H1 (cell line): ENCODE data around the gene INPP5F. TPM values are rescaled to one million over a fixed set of nuclear protein-coding genes. Genes with fewer than 3 reads are reported as not detected.

Experiments
- CTCF ChIA-PET: fragments of 300-600 bp; sonication (Branson Sonifier 250); formaldehyde crosslinking; loops from one replicate; lab custom pipeline; 2021; ENCODE audit not compliant: partially characterized antibody; lab: Charles Lee
- POLR2A ChIA-PET: fragments of 300-600 bp; sonication (Branson Sonifier 250); formaldehyde crosslinking; loops from one replicate; lab custom pipeline; 2021; ENCODE audit warnings: inconsistent platforms; ENCODE audit not compliant: partially characterized antibody; lab: Charles Lee
- DNase-seq, 2 experiments: peaks; one replicate each; pipeline versions ENCODE4 v3.0.0 to v3.0.0-alpha.2; 2010 to 2022; ENCODE audit warnings: low spot score in 2 of 2, low read depth in 1 of 2, mixed read lengths in 1 of 2
- FAIRE-seq: peaks from 2 replicates; lab custom pipeline; 2011; peaks lifted over from hg19 to GRCh38; lab: Jason Lieb, UNC
- H2AFZ ChIP-seq: 2 replicates; pipeline ENCODE4 v1.8.1; 2012; ENCODE audit warnings: low read length, inconsistent platforms
- H2AK5ac ChIP-seq: 2 replicates; pipeline ENCODE4 v1.6.1; 2013; ENCODE audit warnings: low read depth, low read length
- H2BK120ac ChIP-seq: replicated peaks from 2 replicates; pipeline ENCODE3; 2013; ENCODE audit warnings: low read depth, low read length, inconsistent platforms
- H2BK12ac ChIP-seq: 2 replicates; pipeline ENCODE4 v1.6.1; 2013; ENCODE audit warnings: low read depth, low read length
- H2BK15ac ChIP-seq: 2 replicates; pipeline ENCODE4 v1.6.1; 2013; ENCODE audit warnings: low read length
- H2BK20ac ChIP-seq: 2 replicates; pipeline ENCODE4 v1.6.1; 2013; ENCODE audit warnings: low read length
- H2BK5ac ChIP-seq: 2 replicates; pipeline ENCODE4 v1.6.1; 2013; ENCODE audit warnings: low read depth, low read length
- H3K14ac ChIP-seq: 2 replicates; pipeline ENCODE4 v1.6.1; 2013; ENCODE audit warnings: inconsistent platforms; ENCODE audit not compliant: insufficient read length
- H3K18ac ChIP-seq: 2 replicates; pipeline ENCODE4 v1.6.1; 2013; ENCODE audit warnings: low read length; ENCODE audit errors: extremely low read depth
- H3K23ac ChIP-seq: 2 replicates; pipeline ENCODE4 v1.6.1; 2013; ENCODE audit warnings: inconsistent platforms; ENCODE audit not compliant: insufficient read length
- H3K23me2 ChIP-seq: 2 replicates; pipeline ENCODE4 v1.6.1; 2013; ENCODE audit warnings: low read depth, low read length
- H3K27ac ChIP-seq: 2 replicates; pipeline ENCODE4 v1.6.1; 2011; ENCODE audit warnings: low read depth, low read length, inconsistent platforms
- H3K27me3 ChIP-seq, 4 experiments: replicated peaks in 1 of 4; 1 replicate in 1 of 4; 2 replicates in 3 of 4; pipeline versions ENCODE4 v1.6.1 to v1.8.1; 2011 to 2013; ENCODE audit warnings: low read length in 3 of 4, mild to moderate bottlenecking in 3 of 4, inconsistent platforms in 2 of 4, mixed read lengths in 2 of 4, moderate library complexity in 1 of 4; ENCODE audit not compliant: control insufficient read depth in 3 of 4, insufficient read depth in 3 of 4; ENCODE audit errors: extremely low read depth in 1 of 4
- H3K36me3 ChIP-seq, 4 experiments: 2 replicates each; pipeline versions ENCODE4 v1.6.1 to v1.8.1; 2011 to 2013; ENCODE audit warnings: mild to moderate bottlenecking in 4 of 4, low read length in 3 of 4, moderate library complexity in 2 of 4, control low read depth in 1 of 4, inconsistent platforms in 1 of 4; ENCODE audit not compliant: insufficient read depth in 4 of 4, control insufficient read depth in 2 of 4
- H3K4ac ChIP-seq: replicated peaks from 2 replicates; pipeline ENCODE3; 2013; ENCODE audit warnings: low read length, low read depth, mixed read lengths, inconsistent platforms; ENCODE audit not compliant: insufficient read length
- H3K4me1 ChIP-seq, 4 experiments: replicated peaks in 1 of 4; 1 replicate in 1 of 4; 2 replicates in 3 of 4; pipeline versions ENCODE4 v1.6.1 to v1.8.1; 2011 to 2013; ENCODE audit warnings: low read length in 3 of 4, inconsistent platforms in 2 of 4, mixed read lengths in 1 of 4; ENCODE audit not compliant: insufficient read depth in 4 of 4, control insufficient read depth in 3 of 4
- H3K4me2 ChIP-seq, 2 experiments: 2 replicates each; pipeline versions ENCODE4 v1.6.1 to v1.8.1; 2011 to 2013; ENCODE audit warnings: low read depth in 2 of 2, low read length in 2 of 2, control low read depth in 1 of 2, inconsistent platforms in 1 of 2, mild to moderate bottlenecking in 1 of 2; ENCODE audit not compliant: insufficient read depth in 1 of 2
- H3K4me3 ChIP-seq, 4 experiments: fragments of 200-600, 300-600 bp in 1 of 4; sonication (generic), shearing (Covaris generic), sonication (Bioruptor Twin) in 1 of 4; 2 replicates each; pipeline versions ENCODE4 v1.5.1 to v1.8.1; 2011 to 2016; ENCODE audit warnings: low read length in 4 of 4, low read depth in 3 of 4, control low read depth in 2 of 4, inconsistent platforms in 2 of 4, mild to moderate bottlenecking in 2 of 4, mixed read lengths in 1 of 4, moderate library complexity in 1 of 4; ENCODE audit not compliant: insufficient read depth in 2 of 4; ENCODE audit errors: extremely low read depth in 1 of 4
- H3K56ac ChIP-seq: replicated peaks from 2 replicates; pipeline ENCODE3; 2013; ENCODE audit warnings: low read depth, mild to moderate bottlenecking, mixed read lengths, low read length, inconsistent platforms; ENCODE audit not compliant: insufficient read length
- H3K79me1 ChIP-seq: 2 replicates; pipeline ENCODE4 v1.6.1; 2013; ENCODE audit warnings: low read depth, low read length, control low read depth
- H3K79me2 ChIP-seq, 2 experiments: 2 replicates each; pipeline versions ENCODE4 v1.6.1 to v1.8.1; 2012 to 2013; ENCODE audit warnings: low read length in 2 of 2, mild to moderate bottlenecking in 2 of 2, inconsistent platforms in 1 of 2; ENCODE audit not compliant: insufficient read depth in 2 of 2, control insufficient read depth in 1 of 2
- H3K9ac ChIP-seq, 4 experiments: replicated peaks in 1 of 4; 1 replicate in 1 of 4; 2 replicates in 3 of 4; pipeline versions ENCODE4 v1.6.1 to v1.8.1; 2011 to 2013; ENCODE audit warnings: low read depth in 3 of 4, low read length in 3 of 4, control low read depth in 2 of 4, mild to moderate bottlenecking in 2 of 4, moderate library complexity in 2 of 4, inconsistent platforms in 1 of 4; ENCODE audit errors: extremely low read depth in 1 of 4
- H3K9me3 ChIP-seq, 2 experiments: 2 replicates each; pipeline versions ENCODE4 v1.6.1 to v1.8.1; 2012 to 2013; ENCODE audit warnings: mild to moderate bottlenecking in 2 of 2, moderate library complexity in 2 of 2, control low read depth in 1 of 2, inconsistent platforms in 1 of 2, low read depth in 1 of 2, low read length in 1 of 2, mixed read lengths in 1 of 2; ENCODE audit not compliant: insufficient read depth in 2 of 2
- H4K20me1 ChIP-seq, 2 experiments: replicated peaks in 1 of 2; 2 replicates each; pipeline versions ENCODE3 to v1.8.1; 2011 to 2013; ENCODE audit warnings: inconsistent platforms in 2 of 2, low read length in 2 of 2, mild to moderate bottlenecking in 1 of 2; ENCODE audit not compliant: insufficient read depth in 2 of 2, control insufficient read depth in 1 of 2
- H4K5ac ChIP-seq: 2 replicates; pipeline ENCODE4 v1.6.1; 2013; ENCODE audit warnings: low read length, low read depth, mixed read lengths, inconsistent platforms; ENCODE audit not compliant: insufficient read length
- H4K8ac ChIP-seq: 2 replicates; pipeline ENCODE4 v1.8.0; 2013; ENCODE audit warnings: mild to moderate bottlenecking, moderate library complexity, low read length, inconsistent platforms; ENCODE audit not compliant: insufficient read depth; ENCODE audit errors: extremely low read depth
- H4K91ac ChIP-seq: replicated peaks from 2 replicates; pipeline ENCODE3; 2013; ENCODE audit warnings: low read length, mixed read lengths, inconsistent platforms; ENCODE audit not compliant: insufficient read length
- CBX8 ChIP-seq: fragments of 300-800, 300-1000 bp; sonication (generic); IDR thresholded peaks from 2 replicates; pipeline ENCODE4 v1.7.1; 2016; ENCODE audit warnings: low read depth, low read length, borderline replicate concordance
- CEBPB ChIP-seq: IDR thresholded peaks from 2 replicates; pipeline ENCODE4 v1.6.1; 2012; ENCODE audit warnings: low read depth, low read length
- CHD2 ChIP-seq: IDR thresholded peaks from 2 replicates; pipeline ENCODE4 v1.6.1; 2012; ENCODE audit warnings: low read length, improper control_type of control experiment
- EGR1 ChIP-seq: IDR thresholded peaks from 2 replicates; pipeline ENCODE4 v1.6.1; 2011; ENCODE audit warnings: low read depth, low read length, borderline replicate concordance
- EZH2 ChIP-seq: fragments of 200-600 bp; sonication (generic); IDR thresholded peaks from 2 replicates; pipeline ENCODE4 v1.7.1; 2012; ENCODE audit warnings: low read depth, mild to moderate bottlenecking, moderate library complexity, low read length, inconsistent platforms; ENCODE audit not compliant: severe bottlenecking
- JUN ChIP-seq: IDR thresholded peaks from 2 replicates; pipeline ENCODE4 v1.6.1; 2011; ENCODE audit warnings: low read depth, mild to moderate bottlenecking, improper control_type of control experiment, low read length
- MAFK ChIP-seq: IDR thresholded peaks from 2 replicates; pipeline ENCODE4 v1.6.1; 2012; ENCODE audit warnings: low read depth, mild to moderate bottlenecking, improper control_type of control experiment, low read length
- WGBS, 2 experiments: shearing (Covaris generic) in 1 of 2; methylation state at CpG; one replicate each; pipeline versions ENCODE4 v1.1.6 to v1.1.7; 2013 to 2015; ENCODE audit warnings: low lambda C conversion rate in 2 of 2, mixed read lengths in 2 of 2, inconsistent platforms in 1 of 2, low coverage in 1 of 2, missing lambda C conversion rate in 1 of 2; ENCODE audit not compliant: insufficient replicate concordance in 2 of 2, insufficient coverage in 1 of 2, insufficient read length in 1 of 2; ENCODE audit errors: extremely low coverage in 1 of 2, missing lambda C conversion rate in 1 of 2; 5-methylcytosine and 5-hydroxymethylcytosine counted together
- polyA plus RNA-seq, 7 experiments: library from polyadenylated mRNA; depleted of rRNA in 3 of 7; stranded (reverse) in 5 of 7; unstranded in 2 of 7; fragments of >200 nt in 5 of 7; fragments of 200-250 nt in 2 of 7; gene quantifications; 1 replicate in 5 of 7; 2 replicates in 1 of 7; 4 replicates in 1 of 7; pipeline versions ENCODE4 v1.2.1 to v1.2.3, GENCODE V29; 2011 to 2013; ENCODE audit warnings: missing spikeins in 2 of 7, mixed read lengths in 2 of 7
- total RNA-seq: library from RNA; stranded (reverse); fragmentation: NEBNext Ultra II Directional; extraction: Animal tissue kit (Norgen Biotek cat#: 25700); gene quantifications from 2 replicates; pipeline ENCODE4 v1.2.1, GENCODE V29; 2021

INPP5F gene
- total and polyA plus RNA-seq, 2 of the 8 experiments (the other 6 are each of a cell fraction or from before 2014, with no cell fraction given), result 50.1 to 101 TPM

DNA sequence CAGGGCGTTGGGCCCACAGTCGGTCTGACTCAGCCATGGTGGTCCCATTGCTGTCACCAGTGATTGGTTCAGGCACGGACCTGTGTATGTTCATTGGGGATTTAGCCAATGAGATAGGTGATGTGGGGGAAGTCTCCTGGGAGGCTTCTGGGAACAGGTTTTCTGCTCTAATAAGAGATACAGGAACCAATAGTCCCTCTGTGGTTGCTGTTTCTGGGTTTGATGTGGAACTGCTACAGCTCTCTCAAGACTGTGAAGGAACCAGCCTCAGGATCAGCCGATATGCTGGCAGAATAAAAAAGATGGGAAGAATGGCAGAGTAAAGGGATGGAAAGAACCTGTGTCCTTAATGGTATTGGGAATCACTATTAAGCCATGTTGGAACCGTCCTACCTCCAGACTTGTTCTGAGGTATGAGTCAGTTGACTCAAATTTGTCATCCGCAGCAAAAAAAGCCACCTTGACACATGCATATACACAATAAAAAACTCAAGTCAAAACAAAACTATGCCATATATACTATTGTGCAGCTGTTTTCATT is 76.2 kb downstream of the INPP5F start:
- Histone ChIP-seq H3K56ac (no peak overlapping the region), H3K18ac (no peak overlapping the region), H4K91ac (no peak overlapping the region), H3K36me3 (peaks cover 0 to 5% (median 2%) of the 10 kb centered on the region in 4 experiments; a peak in 3 of 8 replicates), H3K4me1 (no peaks in the 10 kb centered on the region), H2BK120ac (no peak overlapping the region), H2BK5ac (no peak overlapping the region; the same call in 1 of the 2 replicates), H3K27me3 (no peaks in the 10 kb centered on the region), H2BK20ac (no peak overlapping the region), H4K8ac (no peak overlapping the region), H2AK5ac (no peak overlapping the region), H4K5ac (no peak overlapping the region), H3K4me3 (no peak overlapping the region), H3K4me2 (no peak overlapping the region), H3K14ac (no peak overlapping the region), H2AFZ (no peak overlapping the region), H4K20me1 (no peaks in the 10 kb centered on the region), H2BK12ac (no peak overlapping the region), H3K23me2 (no peaks in the 10 kb centered on the region), H3K9ac (no peak overlapping the region), H3K79me2 (no peaks in the 10 kb centered on the region), H3K27ac (no peak overlapping the region), H3K23ac (no peak overlapping the region), H3K4ac (no peak overlapping the region), H3K9me3 (no peaks in the 10 kb centered on the region), H3K79me1 (no peaks in the 10 kb centered on the region), H2BK15ac (no peak overlapping the region)
- CTCF ChIA-PET, result interaction anchor here (1.2 to 2.7 kb wide), 3 partner anchors 12 to 54 kb away, joined by 3 to 14 read pairs (median 4); no protein-coding TSS in a partner anchor
- TF ChIP-seq CEBPB (no peak), EGR1 (no peak), MAFK (no peak), EZH2 (no peak), CHD2 (no peak), CBX8 (no peak), JUN (no peak)
- POLR2A ChIA-PET, result interaction anchor here (1.5 kb wide), 1 partner anchor 12 kb away, joined by 3 read pairs; no protein-coding TSS in a partner anchor
- DNase-seq (no peak), FAIRE-seq (no peak)
- 92% methylated on average over 6 of the region's 6 CpGs; no CpG with 5 or more reads in 1 of the 2 experiments for WGBS, 2 experiments
